ENCODE data around the gene C20orf173. TPM values are rescaled to one million over a fixed set of nuclear protein-coding genes. Genes with fewer than 3 reads are reported as not detected.

Gene C20orf173
- total RNA-seq, 2 experiments from 2014 or later, result not detected

GRCh38 chr20:35572838-35573237 lies 43.4 kb upstream of the C20orf173 start:
- Mint-ChIP-seq H3K9me3 (peaks cover 7% of the 10 kb centered on the region), H3K4me1 (ENCODE audit: low read depth) (no peaks in the 10 kb centered on the region), H3K4me3 (no peak overlapping the region), H3K27me3 (no peaks in the 10 kb centered on the region), H3K36me3 (ENCODE audit: low read depth) (peaks cover 2% of the 10 kb centered on the region), H3K27ac (no peak overlapping the region)
- DNase-seq (no peak), ATAC-seq (no peak)
- no peak for TF ChIP-seq CTCF (IDR thresholded peaks at IDR 0.05)
- ChIA-PET POLR2A (interaction anchor here (0.7 to 0.9 kb wide), 2 partner anchors 11 to 157 kb away, joined by 3 read pairs; no protein-coding TSS in a partner anchor), CTCF (interaction anchor here (1.2 kb wide), 1 partner anchor 21 kb away, joined by 3 read pairs; no protein-coding TSS in a partner anchor)
- intact Hi-C loops (cut with micrococcal nuclease), result no loop called here

GRCh38 chr20:35571555-35571954 lies 42.1 kb upstream of the C20orf173 start:
- no peaks in the 10 kb centered on the region for H3K4me1 Mint-ChIP-seq (ENCODE audit: low read depth)
- H3K4me3 Mint-ChIP-seq, result no peak overlapping the region
- H3K27me3 Mint-ChIP-seq, result no peaks in the 10 kb centered on the region
- peaks cover 7% of the 10 kb centered on the region for H3K9me3 Mint-ChIP-seq
- peaks cover 2% of the 10 kb centered on the region for H3K36me3 Mint-ChIP-seq (ENCODE audit: low read depth)
- H3K27ac Mint-ChIP-seq, result no peak overlapping the region
- intact Hi-C loops (cut with micrococcal nuclease), result no loop called here
- TF ChIP-seq CTCF (IDR thresholded peaks at IDR 0.05), result no peak
- CTCF ChIA-PET, result interaction anchor here (0.8 to 1.7 kb wide), 2 partner anchors 9 to 20 kb away, joined by 3 to 4 read pairs; no protein-coding TSS in a partner anchor
- DNase-seq (no peak), ATAC-seq (no peak)
- POLR2A ChIA-PET, result no interaction called here

- H3K36me3 Mint-ChIP-seq (ENCODE audit: low read depth), result peaks cover 2% of the 10 kb centered on the region
Observed at GRCh38 chr20:35568645-35569044, 39.2 kb upstream of the C20orf173 start.

GRCh38 chr20:35564905-35565304 lies 35.5 kb upstream of the C20orf173 start:
- intact Hi-C loops (cut with micrococcal nuclease), result no loop called here
- CTCF ChIA-PET, result no interaction called here
- Mint-ChIP-seq H3K4me1 (ENCODE audit: low read depth) (no peaks in the 10 kb centered on the region), H3K9me3 (no peaks in the 10 kb centered on the region), H3K27ac (no peak overlapping the region), H3K36me3 (ENCODE audit: low read depth) (no peaks in the 10 kb centered on the region), H3K27me3 (no peaks in the 10 kb centered on the region), H3K4me3 (no peak overlapping the region)
- ATAC-seq (no peak), DNase-seq (no peak)
- POLR2A ChIA-PET, result interaction anchor here (1.1 to 1.2 kb wide), 2 partner anchors 9 kb away, joined by 3 read pairs; no protein-coding TSS in a partner anchor
- TF ChIP-seq CTCF (IDR thresholded peaks at IDR 0.05), result no peak

More at GRCh38 chr20:35568645-35569044, 39.2 kb upstream of the C20orf173 start:
- DNase-seq (peak; percentile 20), ATAC-seq (no peak)
- Mint-ChIP-seq H3K4me3 (no peak overlapping the region), H3K4me1 (ENCODE audit: low read depth) (no peaks in the 10 kb centered on the region), H3K27ac (no peak overlapping the region), H3K27me3 (no peaks in the 10 kb centered on the region), H3K9me3 (peaks cover 5% of the 10 kb centered on the region)
- POLR2A ChIA-PET, result no interaction called here
- CTCF ChIA-PET, result no interaction called here
- intact Hi-C loops (cut with micrococcal nuclease), result no loop called here
- peak; percentile 23 for TF ChIP-seq CTCF (IDR thresholded peaks at IDR 0.05)

- H3K27me3 Mint-ChIP-seq, result no peaks in the 10 kb centered on the region
- H3K4me1 Mint-ChIP-seq (ENCODE audit: low read depth), result no peaks in the 10 kb centered on the region
- ATAC-seq (no peak), DNase-seq (no peak)
- no peaks in the 10 kb centered on the region for H3K36me3 Mint-ChIP-seq (ENCODE audit: low read depth)
- H3K27ac Mint-ChIP-seq, result no peak overlapping the region
- ChIA-PET POLR2A (interaction anchor here (1.1 kb wide), 1 partner anchor 8 kb away, joined by 3 read pairs; no protein-coding TSS in a partner anchor), CTCF (no interaction called here)
- intact Hi-C loops (cut with micrococcal nuclease), result no loop called here
- no peak for TF ChIP-seq CTCF (IDR thresholded peaks at IDR 0.05)
- H3K9me3 Mint-ChIP-seq, result no peaks in the 10 kb centered on the region
- no peak overlapping the region for H3K4me3 Mint-ChIP-seq
Observed at GRCh38 chr20:35563834-35564233, 34.4 kb upstream of the C20orf173 start.
